BLaER1 treated with 17β-estradiol and CSF1 and Interleukin-3, amounts not matched to agents 10 nM and 100 nM (cell line): ENCODE data around the gene CFAP58.
A peak's percentile ranks its signal among the peaks of the same experiment; 100 is the strongest.

Source experiments
- H3K27ac ChIP-seq, 11 experiments: shearing (Covaris generic); formaldehyde crosslinking; 2 replicates each; pipeline ENCODE4 v1.8.1; 2022
- H3K27me3 ChIP-seq, 11 experiments: shearing (Covaris generic); formaldehyde crosslinking; 2 replicates each; pipeline ENCODE4 v1.8.1; 2022
- H3K36me3 ChIP-seq, 11 experiments: shearing (Covaris generic); formaldehyde crosslinking; 2 replicates each; pipeline ENCODE4 v1.8.1; 2022
- H3K4me1 ChIP-seq, 10 experiments: shearing (Covaris generic); formaldehyde crosslinking; 2 replicates each; pipeline ENCODE4 v1.8.1; 2022
- H3K4me2 ChIP-seq, 11 experiments: shearing (Covaris generic); formaldehyde crosslinking; 2 replicates each; pipeline ENCODE4 v1.8.1; 2022
- H3K4me3 ChIP-seq, 10 experiments: shearing (Covaris generic); formaldehyde crosslinking; 2 replicates each; pipeline ENCODE4 v1.8.1; 2022
- H3K9ac ChIP-seq, 11 experiments: shearing (Covaris generic); formaldehyde crosslinking; 2 replicates each; pipeline ENCODE4 v1.8.1; 2022
- H3K9me3 ChIP-seq, 11 experiments: shearing (Covaris generic); formaldehyde crosslinking; replicated peaks in 1 of 11; 2 replicates each; pipeline ENCODE4 v1.8.1; 2022
- H4K20me1 ChIP-seq, 11 experiments: shearing (Covaris generic); formaldehyde crosslinking; 2 replicates each; pipeline ENCODE4 v1.8.1; 2022
- Cebpa-rat ChIP-seq, 11 experiments: shearing (Covaris generic); IDR thresholded peaks; 2 replicates each; pipeline ENCODE4 v1.8.1; 2022

CFAP58 gene

DNA sequence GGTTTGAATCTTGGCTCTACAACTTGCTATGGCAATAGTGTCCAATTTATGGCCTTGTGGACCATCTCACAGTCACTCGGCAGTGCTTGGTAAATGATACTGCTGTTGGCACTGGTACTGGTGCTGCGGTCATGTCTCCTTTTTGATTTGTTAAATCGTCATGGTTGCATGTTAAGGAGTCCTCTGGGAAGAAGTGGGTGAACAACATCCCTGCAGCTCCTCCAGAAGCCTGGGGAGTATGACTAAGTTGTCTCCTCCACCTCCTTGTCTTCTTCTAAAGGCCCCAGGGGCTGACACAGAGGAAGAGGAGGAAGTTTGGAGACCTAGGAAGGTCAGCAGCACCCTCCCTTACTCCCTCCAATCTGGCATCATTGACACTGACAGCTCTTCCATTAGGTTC is 23.9 kb upstream of the CFAP58 start:
- H4K20me1 ChIP-seq: peaks cover 63 to 100% (median 83%) of the 10 kb centered on the region in 11 experiments
- peak overlapping the region; percentile 60 to 90 (median 84); a peak in 21 of 22 replicates for H3K27ac ChIP-seq
- peaks cover 8 to 59% (median 26%) of the 10 kb centered on the region in 11 experiments; a peak in 16 of 22 replicates for H3K36me3 ChIP-seq
- H3K4me2 ChIP-seq: peak overlapping the region; percentile 94 to 99 (median 97)
- no peaks in the 10 kb centered on the region for H3K9me3 ChIP-seq
- no peaks in the 10 kb centered on the region for H3K27me3 ChIP-seq
- peak overlapping the region; percentile 3 to 66 (median 52); a peak in 13 of 20 replicates for H3K4me3 ChIP-seq
- TF ChIP-seq Cebpa-rat (IDR thresholded peaks at IDR 0.05): no peak
- peaks cover 98 to 100% (median 100%) of the 10 kb centered on the region in 10 experiments for H3K4me1 ChIP-seq
- H3K9ac ChIP-seq: peak overlapping the region; percentile 51 to 82 (median 78); a peak in 21 of 22 replicates

DNA sequence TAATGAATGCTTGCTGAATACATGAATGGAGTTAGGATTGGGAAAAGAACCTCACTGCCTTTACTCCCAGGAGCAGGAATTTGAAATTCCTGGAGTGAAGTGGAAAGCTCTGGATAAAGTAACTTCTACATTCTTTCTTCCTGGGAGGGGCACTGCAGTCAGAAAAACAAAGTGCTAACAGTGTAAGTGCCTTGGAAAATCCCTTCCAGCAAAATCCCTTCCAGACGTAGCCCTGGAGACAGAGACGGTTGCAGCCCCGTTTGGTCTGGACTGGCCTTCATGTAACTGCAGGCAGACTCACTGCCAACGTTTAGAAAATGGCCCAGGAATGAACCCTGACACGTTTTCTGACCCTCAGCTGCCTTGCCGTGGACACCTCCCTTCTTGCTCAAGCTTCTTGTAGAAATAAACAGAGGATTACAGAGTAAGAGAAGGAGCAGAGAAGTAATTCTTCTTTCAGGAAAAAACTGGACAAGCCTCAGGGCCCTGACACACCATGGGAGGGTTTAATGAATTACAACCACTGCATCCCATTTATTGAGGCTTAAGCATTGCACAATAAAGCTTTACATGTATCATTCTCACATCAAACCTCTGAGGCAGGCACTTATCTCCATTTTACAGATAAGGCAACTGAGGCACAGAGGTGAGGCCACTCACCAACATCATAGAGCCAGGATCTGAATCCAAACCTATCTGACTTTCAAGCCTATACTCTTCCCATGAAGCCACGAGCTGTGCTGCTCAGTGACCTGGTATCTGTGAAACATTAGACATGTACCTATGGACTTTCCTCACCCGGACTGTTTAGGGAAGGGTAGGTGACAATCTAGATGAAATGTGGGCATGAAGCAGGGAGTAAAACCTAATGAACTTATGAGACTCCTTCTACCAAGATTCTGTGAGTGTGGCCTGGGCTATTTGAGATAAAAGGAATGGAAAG is 23.2 kb upstream of the CFAP58 start:
- no peaks in the 10 kb centered on the region for H3K9me3 ChIP-seq
- peak overlapping the region; percentile 26 to 82 (median 78); a peak in 18 of 22 replicates for H3K9ac ChIP-seq
- peaks cover 98 to 100% (median 100%) of the 10 kb centered on the region in 10 experiments for H3K4me1 ChIP-seq
- H3K36me3 ChIP-seq: peaks cover 7 to 59% (median 26%) of the 10 kb centered on the region in 11 experiments; a peak in 16 of 22 replicates
- H3K4me2 ChIP-seq: peak overlapping the region; percentile 94 to 99 (median 97)
- peak overlapping the region in 8 of 10 experiments; percentile 3 to 66 (median 52); a peak in 8 of 20 replicates for H3K4me3 ChIP-seq
- peaks cover 70 to 100% (median 90%) of the 10 kb centered on the region in 11 experiments for H4K20me1 ChIP-seq
- H3K27me3 ChIP-seq: no peaks in the 10 kb centered on the region
- peak overlapping the region; percentile 60 to 90 (median 84); a peak in 21 of 22 replicates for H3K27ac ChIP-seq
- TF ChIP-seq Cebpa-rat (IDR thresholded peaks at IDR 0.05): no peak

DNA sequence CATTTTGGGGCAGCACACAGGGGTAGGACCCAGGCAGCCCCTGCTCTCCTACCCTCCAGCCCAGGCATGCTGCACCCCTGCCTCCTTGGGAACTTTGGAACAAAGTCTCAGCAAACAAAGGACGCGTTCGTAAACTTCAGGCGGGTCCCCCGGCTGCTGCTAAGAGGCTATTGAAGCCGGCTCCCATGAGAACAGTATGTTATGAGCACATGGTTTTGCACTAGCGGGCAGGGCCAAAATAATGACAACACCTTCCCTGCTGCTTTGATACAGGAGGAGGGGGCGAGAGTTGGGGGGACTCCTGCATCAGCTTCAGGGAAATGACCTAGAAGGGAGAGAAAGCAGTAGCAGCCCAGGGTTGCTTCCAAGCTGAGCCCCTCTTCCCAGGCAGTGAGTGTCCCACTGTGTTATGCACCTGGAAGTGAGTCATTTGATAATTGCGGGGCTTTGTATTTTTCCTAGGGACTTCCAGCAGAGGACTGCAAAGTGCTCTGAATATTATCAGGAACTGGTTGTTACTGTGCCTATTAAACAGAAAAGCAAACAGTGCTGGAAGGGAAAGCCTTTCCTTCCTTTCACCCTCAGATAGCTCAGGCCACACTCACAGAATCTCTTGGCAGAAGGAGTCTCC is 22.3 kb upstream of the CFAP58 start:
- no peak for TF ChIP-seq Cebpa-rat (IDR thresholded peaks at IDR 0.05)
- Histone ChIP-seq H3K36me3 (peaks cover 7 to 57% (median 27%) of the 10 kb centered on the region in 11 experiments; a peak in 16 of 22 replicates), H3K4me2 (peak overlapping the region; percentile 94 to 99 (median 97)), H3K9me3 (no peaks in the 10 kb centered on the region), H3K27me3 (no peaks in the 10 kb centered on the region), H4K20me1 (peaks cover 78 to 100% (median 98%) of the 10 kb centered on the region in 11 experiments), H3K4me3 (peak overlapping the region in 2 of 10 experiments; percentile 37 to 52; a peak in 1 of 20 replicates), H3K27ac (peak overlapping the region; percentile 5 to 89 (median 57); a peak in 14 of 22 replicates), H3K9ac (peak overlapping the region; percentile 7 to 81 (median 74); a peak in 17 of 22 replicates), H3K4me1 (peaks cover 97 to 100% (median 100%) of the 10 kb centered on the region in 10 experiments)

DNA sequence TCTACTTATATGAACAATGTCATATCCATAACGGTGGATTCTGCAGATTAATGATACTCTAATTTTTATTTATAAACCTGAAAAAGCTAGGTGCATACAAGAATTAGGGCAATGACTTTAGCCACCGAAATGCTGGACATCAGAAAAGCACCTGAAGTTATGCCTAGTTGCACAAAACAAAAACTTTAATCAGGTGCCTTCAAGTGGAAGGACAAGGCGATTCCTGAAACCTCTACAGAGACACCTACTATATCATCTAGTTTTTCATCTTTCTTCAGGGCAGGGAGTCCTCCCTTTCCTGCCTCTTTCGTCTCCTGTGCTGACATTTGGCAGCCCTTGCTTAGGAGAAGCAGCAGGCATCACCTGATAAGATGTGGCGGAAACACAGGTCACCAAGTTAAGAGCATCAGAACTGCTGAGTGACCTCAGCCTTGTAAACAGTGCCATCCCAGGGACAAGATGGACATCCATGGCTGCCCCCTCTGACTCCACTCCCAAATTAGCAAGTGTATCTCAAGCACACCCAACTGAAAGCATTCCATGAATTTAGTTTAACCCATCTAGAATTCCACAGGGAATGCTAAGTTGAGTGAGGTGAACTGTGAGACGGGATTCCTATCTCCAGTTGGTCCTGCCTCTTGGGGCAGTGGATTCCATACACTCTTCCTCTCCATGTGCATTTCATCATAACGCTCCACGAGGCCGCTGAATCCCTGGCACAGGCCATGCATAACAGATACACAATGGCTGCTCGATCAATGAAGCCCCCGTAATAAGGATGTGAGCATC is 21.2 kb upstream of the CFAP58 start:
- Histone ChIP-seq H3K4me1 (peaks cover 88 to 97% (median 92%) of the 10 kb centered on the region in 10 experiments), H3K9ac (peak overlapping the region in 5 of 11 experiments; percentile 18 to 79 (median 69); a peak in 5 of 22 replicates)

DNA sequence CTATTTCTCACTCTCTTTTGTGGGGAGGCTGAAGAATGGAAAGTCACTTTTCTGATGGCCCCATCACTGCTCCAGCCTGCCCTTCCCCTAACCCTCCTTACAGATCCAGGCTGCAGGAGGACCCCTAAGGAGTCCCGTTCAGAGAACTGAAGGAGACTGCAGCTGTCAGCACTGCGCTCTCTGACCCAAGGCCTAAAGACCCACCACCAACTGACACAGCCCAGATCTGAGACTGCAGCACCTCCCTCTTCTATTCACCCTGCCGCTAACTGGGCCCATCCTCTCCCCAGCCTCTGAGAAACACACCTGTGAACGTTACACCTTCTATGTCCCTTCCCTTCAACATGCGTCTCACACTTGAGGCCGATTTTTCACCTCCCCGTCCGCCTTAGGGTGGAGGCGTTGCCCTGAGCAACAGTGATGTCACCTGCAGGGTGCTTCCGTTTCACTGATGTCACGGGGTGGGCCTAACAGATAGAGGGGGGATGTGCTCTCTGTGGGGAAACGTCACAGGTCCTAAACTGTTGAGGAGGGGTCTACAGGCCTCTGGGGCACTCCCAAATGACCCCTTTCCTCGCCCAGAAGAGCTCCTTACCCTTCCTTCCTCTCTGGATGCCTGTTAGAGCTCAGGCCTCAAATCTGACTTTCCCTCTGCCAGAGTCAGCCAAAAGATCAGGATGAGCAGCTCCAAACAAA is 20.5 kb upstream of the CFAP58 start:
- TF ChIP-seq Cebpa-rat (IDR thresholded peaks at IDR 0.05): no peak
- H3K36me3 ChIP-seq: peaks cover 7 to 57% (median 27%) of the 10 kb centered on the region in 11 experiments; a peak in 16 of 22 replicates
- no peaks in the 10 kb centered on the region for H3K9me3 ChIP-seq
- H3K27ac ChIP-seq: 0 out of 22 replicates have a peak overlapping the region, but pooled peaks of 2 of the 11 experiments have one; percentile 11 to 16
- H3K27me3 ChIP-seq: no peaks in the 10 kb centered on the region
- H4K20me1 ChIP-seq: peaks cover 78 to 98% (median 88%) of the 10 kb centered on the region in 11 experiments
- no peak overlapping the region for H3K9ac ChIP-seq
- H3K4me3 ChIP-seq: 0 out of 20 replicates have a peak overlapping the region, but pooled peaks of 1 of the 10 experiments have one; percentile 7
- H3K4me1 ChIP-seq: peaks cover 81 to 90% (median 84%) of the 10 kb centered on the region in 10 experiments
- H3K4me2 ChIP-seq: peak overlapping the region; percentile 94 to 99 (median 97); a peak in 21 of 22 replicates

More for the DNA sequence above, 21.2 kb upstream of the CFAP58 start:
- Histone ChIP-seq H3K27me3 (no peaks in the 10 kb centered on the region), H3K36me3 (peaks cover 7 to 57% (median 27%) of the 10 kb centered on the region in 11 experiments; a peak in 16 of 22 replicates), H3K27ac (no peak overlapping the region), H4K20me1 (peaks cover 78 to 100% (median 95%) of the 10 kb centered on the region in 11 experiments), H3K4me2 (peak overlapping the region; percentile 94 to 99 (median 97)), H3K9me3 (no peaks in the 10 kb centered on the region), H3K4me3 (no peak overlapping the region)
- no peak for TF ChIP-seq Cebpa-rat (IDR thresholded peaks at IDR 0.05)

DNA sequence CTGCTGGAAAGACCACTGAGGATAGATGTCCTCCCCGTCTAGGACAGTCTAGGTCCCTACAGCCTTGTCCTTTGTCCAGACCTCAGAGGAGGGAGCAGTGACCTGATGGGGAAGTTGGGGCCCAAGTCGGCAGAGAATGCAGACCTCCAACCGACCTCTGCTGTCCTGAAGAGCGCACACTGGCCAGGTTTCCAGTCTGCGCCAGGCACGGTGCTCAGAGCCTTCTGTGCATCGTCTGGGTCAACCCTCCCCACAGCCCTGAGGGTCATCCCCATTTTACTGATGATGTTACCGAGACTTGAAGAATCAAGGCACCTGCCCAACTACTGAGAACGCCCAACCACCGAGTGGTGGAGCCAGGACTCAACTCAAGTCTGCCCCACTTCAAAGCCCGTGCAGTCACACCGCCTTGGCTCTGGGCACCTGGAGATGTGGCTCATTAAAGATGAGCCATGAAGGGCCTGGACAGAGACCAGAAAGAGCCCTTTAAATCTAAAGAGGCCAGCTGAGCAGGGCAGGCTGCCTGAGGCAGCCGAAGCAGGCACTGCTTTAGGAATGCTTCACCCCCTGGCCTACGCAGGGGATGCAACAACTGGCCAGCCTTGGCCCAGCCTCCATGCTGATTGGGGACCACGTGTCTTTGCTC is 19.8 kb upstream of the CFAP58 start:
- Histone ChIP-seq H3K4me3 (no peak overlapping the region), H3K4me1 (peaks cover 74 to 83% (median 78%) of the 10 kb centered on the region in 10 experiments), H3K27ac (0 out of 22 replicates have a peak overlapping the region, but pooled peaks of 2 of the 11 experiments have one; percentile 11 to 16), H4K20me1 (peaks cover 73 to 92% (median 81%) of the 10 kb centered on the region in 11 experiments), H3K27me3 (no peaks in the 10 kb centered on the region), H3K4me2 (peak overlapping the region; percentile 94 to 99 (median 97); a peak in 19 of 22 replicates), H3K9ac (no peak overlapping the region), H3K9me3 (no peaks in the 10 kb centered on the region), H3K36me3 (peaks cover 7 to 57% (median 27%) of the 10 kb centered on the region in 11 experiments; a peak in 16 of 22 replicates)
- TF ChIP-seq Cebpa-rat (IDR thresholded peaks at IDR 0.05): no peak

DNA sequence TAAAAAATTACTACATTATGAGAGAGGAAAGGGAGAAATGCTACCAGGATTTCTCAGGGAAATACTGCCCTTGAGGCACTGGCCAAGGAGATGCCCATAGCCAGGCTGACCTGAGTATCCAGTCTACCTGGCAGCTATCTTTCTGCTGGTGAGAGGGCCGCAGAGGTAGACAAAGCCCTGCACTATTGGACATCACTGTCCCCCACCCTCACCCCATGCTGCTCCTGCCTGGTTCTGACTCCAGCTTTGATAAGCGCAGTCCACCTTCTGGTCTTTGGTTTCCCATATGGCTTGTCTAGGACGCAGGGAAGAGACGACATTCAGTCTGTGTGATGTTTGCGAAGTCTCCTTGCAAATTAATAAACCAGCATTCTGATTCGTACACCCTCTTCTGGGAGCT is 19.1 kb upstream of the CFAP58 start:
- no peaks in the 10 kb centered on the region for H3K9me3 ChIP-seq
- peaks cover 67 to 85% (median 74%) of the 10 kb centered on the region in 11 experiments for H4K20me1 ChIP-seq
- peaks cover 0 to under 1% (median 0%) of the 10 kb centered on the region in 11 experiments; a peak in 1 of 22 replicates for H3K27me3 ChIP-seq
- H3K9ac ChIP-seq: peak overlapping the region in 2 of 11 experiments; percentile 6 to 38; a peak in 2 of 22 replicates
- no peak overlapping the region for H3K27ac ChIP-seq
- H3K4me3 ChIP-seq: 0 out of 20 replicates have a peak overlapping the region, but pooled peaks of 1 of the 10 experiments have one; percentile 89
- no peak for TF ChIP-seq Cebpa-rat (IDR thresholded peaks at IDR 0.05)
- peaks cover 7 to 57% (median 27%) of the 10 kb centered on the region in 11 experiments; a peak in 16 of 22 replicates for H3K36me3 ChIP-seq
- H3K4me1 ChIP-seq: peaks cover 73 to 83% (median 77%) of the 10 kb centered on the region in 10 experiments
- H3K4me2 ChIP-seq: peak overlapping the region; percentile 84 to 99 (median 97); a peak in 20 of 22 replicates
